B cell (primary cell): ENCODE results near the gene SH3D19. TPM values are rescaled to one million over a fixed set of nuclear protein-coding genes. Genes with fewer than 3 reads are reported as not detected.
"Not testable (repeated sequence)": the region's sequence is repeated elsewhere in the genome, so short reads cannot be mapped to it uniquely, and the experiment has no call there.

Experiments
- ATAC-seq: fragments of 200-7000 bp; cut with Tn5 transposase; one replicate; pipeline ENCODE4 v1.10.0; 2021; ENCODE audit warnings: low read depth, mild to moderate bottlenecking, moderate number of reproducible peaks, moderate library complexity
- CTCF ChIA-PET: fragments of 350-600 bp; sonication (Branson Sonifier 250); formaldehyde crosslinking; loops from one replicate; lab custom pipeline; 2021; ENCODE audit warnings: antibody characterized with exemption, inconsistent platforms; lab: Charles Lee
- POLR2A ChIA-PET: fragments of 350-600 bp; sonication (Branson Sonifier 250); formaldehyde crosslinking; loops from one replicate; lab custom pipeline; 2021; ENCODE audit warnings: antibody characterized with exemption; lab: Charles Lee
- DNase-seq: peaks from one replicate; pipeline ENCODE4 v3.0.0; 2013
- H2AFZ ChIP-seq: 2 replicates; pipeline ENCODE4 v1.6.1; 2012; ENCODE audit warnings: mild to moderate bottlenecking, low read depth, low read length; ENCODE audit not compliant: insufficient read depth, poor library complexity, severe bottlenecking
- H3K27ac ChIP-seq, 2 donors: 1 replicate in 1 of 2; 2 replicates in 1 of 2; pipeline ENCODE4 v1.5.1; 2012 to 2013; ENCODE audit warnings: low read length in 2 of 2, mild to moderate bottlenecking in 2 of 2, moderate library complexity in 1 of 2
- H3K27me3 ChIP-seq, 4 experiments: fragments of 200-600 bp in 1 of 4; sonication (generic) in 1 of 4; replicated peaks in 1 of 4; 1 replicate in 2 of 4; 2 replicates in 2 of 4; pipeline versions ENCODE4 v1.6.1 to v1.7.0; 2013 to 2016; ENCODE audit warnings: low read length in 3 of 4, mild to moderate bottlenecking in 2 of 4, mixed read lengths in 1 of 4, moderate library complexity in 1 of 4; ENCODE audit not compliant: insufficient read depth in 4 of 4, control insufficient read depth in 3 of 4; ENCODE audit errors: control extremely low read depth in 1 of 4
- H3K36me3 ChIP-seq, 2 experiments: replicated peaks in 1 of 2; 1 replicate in 1 of 2; 2 replicates in 1 of 2; pipeline versions ENCODE4 v1.6.1 to v1.7.1; 2013; ENCODE audit warnings: low read length in 1 of 2; ENCODE audit not compliant: insufficient read depth in 2 of 2, control insufficient read depth in 1 of 2; ENCODE audit errors: control extremely low read depth in 1 of 2, extremely low read depth in 1 of 2
- H3K4me1 ChIP-seq, 2 donors: fragments of 200-600 bp in 1 of 2; sonication (generic) in 1 of 2; 1 replicate in 1 of 2; 2 replicates in 1 of 2; pipeline versions ENCODE4 v1.5.1 to v1.6.1; 2013 to 2017; ENCODE audit warnings: low read length in 2 of 2; ENCODE audit not compliant: control insufficient read depth in 2 of 2, insufficient read depth in 2 of 2
- H3K4me2 ChIP-seq: replicated peaks from 2 replicates; pipeline ENCODE3; 2012; ENCODE audit warnings: mild to moderate bottlenecking, low read depth, low read length; ENCODE audit not compliant: poor library complexity, severe bottlenecking
- H3K4me3 ChIP-seq, 5 experiments: fragments of 200-600 bp in 1 of 5; sonication (generic) in 1 of 5; 1 replicate in 3 of 5; 2 replicates in 2 of 5; pipeline versions ENCODE4 v1.5.1 to v1.7.0; 2011 to 2016; ENCODE audit warnings: low read length in 4 of 5, mild to moderate bottlenecking in 4 of 5, low read depth in 2 of 5, control low read depth in 1 of 5, moderate library complexity in 1 of 5; ENCODE audit not compliant: insufficient read depth in 1 of 5; ENCODE audit errors: control extremely low read depth in 1 of 5, extremely low read depth in 1 of 5
- H3K79me2 ChIP-seq: fragments of 200-600 bp; sonication (generic); one replicate; pipeline ENCODE4 v1.6.0; 2016; ENCODE audit warnings: low read length; ENCODE audit not compliant: control insufficient read depth, insufficient read depth
- H3K9ac ChIP-seq: fragments of 200-600 bp; sonication (generic); 2 replicates; pipeline ENCODE4 v1.6.1; 2017; ENCODE audit warnings: mild to moderate bottlenecking, low read length, moderate library complexity
- H3K9me3 ChIP-seq, 3 donors: one replicate each; pipeline versions ENCODE4 v1.6.1 to v1.7.1; 2013; ENCODE audit warnings: low read length in 2 of 3; ENCODE audit not compliant: control insufficient read depth in 2 of 3, insufficient read depth in 1 of 3; ENCODE audit errors: control extremely low read depth in 1 of 3
- H4K20me1 ChIP-seq: 2 replicates; pipeline ENCODE4 v1.6.0; 2012; ENCODE audit warnings: mild to moderate bottlenecking, low read length; ENCODE audit not compliant: insufficient read depth, control insufficient read depth, poor library complexity, severe bottlenecking
- H3K27ac Mint-ChIP-seq: one replicate; pipeline ENCODE4 v1.8.0; 2021; ENCODE audit warnings: mixed read lengths
- H3K27me3 Mint-ChIP-seq: one replicate; pipeline ENCODE4 v1.8.0; 2021; ENCODE audit warnings: mixed read lengths
- H3K4me1 Mint-ChIP-seq: one replicate; pipeline ENCODE4 v1.8.0; 2021; ENCODE audit warnings: mixed read lengths
- H3K4me3 Mint-ChIP-seq: one replicate; pipeline ENCODE4 v1.8.0; 2021; ENCODE audit warnings: mixed read lengths
- H3K9me3 Mint-ChIP-seq: one replicate; pipeline ENCODE4 v1.8.0; 2022; ENCODE audit warnings: mixed read lengths; ENCODE audit not compliant: insufficient read depth
- EZH2 ChIP-seq: IDR thresholded peaks from 2 replicates; pipeline ENCODE4 v1.6.1; 2012; ENCODE audit warnings: borderline replicate concordance, low read depth, mild to moderate bottlenecking, moderate library complexity, low read length; ENCODE audit not compliant: insufficient read depth, poor library complexity, severe bottlenecking
- WGBS: methylation state at CpG from one replicate; pipeline ENCODE4 v1.1.5; 2013; ENCODE audit warnings: missing lambda C conversion rate; ENCODE audit not compliant: insufficient coverage; 5-methylcytosine and 5-hydroxymethylcytosine counted together
- intact Hi-C: fragments of 100-400 bp; cut with micrococcal nuclease; formaldehyde crosslinking; loops from one replicate; pipeline ENCODE4 v1.10.0; 2022
- polyA plus RNA-seq: library from polyadenylated mRNA; depleted of rRNA; stranded (reverse); fragments of >200 nt; gene quantifications from 2 replicates; pipeline ENCODE4 v1.2.3, GENCODE V29; 2012
- total RNA-seq, 2 donors: library from RNA; stranded (reverse); fragments of 120-200 nt in 1 of 2; gene quantifications; 1 replicate in 1 of 2; 2 replicates in 1 of 2; pipeline versions ENCODE4 v1.2.3 to v1.2.4, GENCODE V29; 2013 to 2022
- TF ChIP-seq, protein P1 (sequence below): fragments of 200-600 bp; IDR thresholded peaks from one replicate; pipeline ENCODE4 v1.8.0; 2022; ENCODE audit warnings: antibody characterized with exemption, mild to moderate bottlenecking

SH3D19 gene
- total and polyA plus RNA-seq, 2 donors (not counting 1 experiment from before 2014, with no cell fraction given): 0.01 TPM; not detected in 1

DNA sequence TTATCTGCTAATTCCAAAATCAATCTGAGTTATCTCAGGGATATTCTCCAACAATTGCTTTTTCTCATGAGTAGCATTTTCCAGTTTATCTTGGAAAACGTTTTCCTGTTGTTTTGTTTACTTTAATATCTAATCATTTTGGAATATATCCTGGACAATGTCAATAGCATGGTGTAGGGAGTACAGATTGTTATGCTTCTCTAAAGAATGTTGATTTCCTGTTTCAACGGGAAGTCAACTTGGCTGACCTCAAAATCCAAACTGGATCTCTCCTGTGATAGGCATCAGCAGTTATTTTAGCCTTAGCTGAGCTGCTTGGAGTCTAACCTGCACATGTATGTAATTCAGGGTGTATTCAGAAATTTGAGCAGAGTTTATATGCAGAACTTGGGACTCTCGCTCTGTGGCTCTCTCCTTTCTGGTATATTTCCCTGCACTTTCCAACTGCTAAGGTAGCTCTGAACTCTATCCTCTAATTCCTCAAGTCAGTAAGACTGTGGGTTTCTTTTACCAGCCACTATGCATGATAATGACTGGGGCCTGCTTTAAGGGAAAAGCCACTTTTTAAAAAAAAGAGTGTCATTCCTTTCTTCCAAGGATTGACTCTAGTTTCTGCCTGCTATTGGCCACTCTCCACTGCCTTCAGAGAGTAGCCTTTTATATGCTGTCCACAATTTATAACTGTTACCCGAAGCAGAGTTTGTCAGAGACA, 40.7 kb downstream of the SH3D19 start:
- DNase-seq (no peak), ATAC-seq (no peak)
- Histone ChIP-seq H3K27me3 (no peaks in the 10 kb centered on the region), H3K9me3 (peaks cover 0 to 1% (median 0%) of the 10 kb centered on the region in 3 donors), H3K4me2 (no peak overlapping the region), H2AFZ (no peak overlapping the region), H4K20me1 (no peaks in the 10 kb centered on the region), H3K4me3 (no peak overlapping the region), H3K4me1 (no peaks in the 10 kb centered on the region), H3K36me3 (no peaks in the 10 kb centered on the region), H3K27ac (no peak overlapping the region), H3K79me2 (no peaks in the 10 kb centered on the region), H3K9ac (no peak overlapping the region)
- no peak overlapping the region for H3K4me3 Mint-ChIP-seq
- no peak overlapping the region for H3K27ac Mint-ChIP-seq
- ChIA-PET CTCF (no interaction called here), POLR2A (no interaction called here)
- WGBS: 73% methylated on average over 2 of the region's 4 CpGs
- H3K4me1 Mint-ChIP-seq: no peaks in the 10 kb centered on the region
- intact Hi-C loops: no loop called here
- peaks cover 4% of the 10 kb centered on the region for H3K9me3 Mint-ChIP-seq
- no peak for TF ChIP-seq EZH2
- TF ChIP-seq, protein P1, sequence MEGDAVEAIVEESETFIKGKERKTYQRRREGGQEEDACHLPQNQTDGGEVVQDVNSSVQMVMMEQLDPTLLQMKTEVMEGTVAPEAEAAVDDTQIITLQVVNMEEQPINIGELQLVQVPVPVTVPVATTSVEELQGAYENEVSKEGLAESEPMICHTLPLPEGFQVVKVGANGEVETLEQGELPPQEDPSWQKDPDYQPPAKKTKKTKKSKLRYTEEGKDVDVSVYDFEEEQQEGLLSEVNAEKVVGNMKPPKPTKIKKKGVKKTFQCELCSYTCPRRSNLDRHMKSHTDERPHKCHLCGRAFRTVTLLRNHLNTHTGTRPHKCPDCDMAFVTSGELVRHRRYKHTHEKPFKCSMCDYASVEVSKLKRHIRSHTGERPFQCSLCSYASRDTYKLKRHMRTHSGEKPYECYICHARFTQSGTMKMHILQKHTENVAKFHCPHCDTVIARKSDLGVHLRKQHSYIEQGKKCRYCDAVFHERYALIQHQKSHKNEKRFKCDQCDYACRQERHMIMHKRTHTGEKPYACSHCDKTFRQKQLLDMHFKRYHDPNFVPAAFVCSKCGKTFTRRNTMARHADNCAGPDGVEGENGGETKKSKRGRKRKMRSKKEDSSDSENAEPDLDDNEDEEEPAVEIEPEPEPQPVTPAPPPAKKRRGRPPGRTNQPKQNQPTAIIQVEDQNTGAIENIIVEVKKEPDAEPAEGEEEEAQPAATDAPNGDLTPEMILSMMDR: no peak
- no peaks in the 10 kb centered on the region for H3K27me3 Mint-ChIP-seq

DNA sequence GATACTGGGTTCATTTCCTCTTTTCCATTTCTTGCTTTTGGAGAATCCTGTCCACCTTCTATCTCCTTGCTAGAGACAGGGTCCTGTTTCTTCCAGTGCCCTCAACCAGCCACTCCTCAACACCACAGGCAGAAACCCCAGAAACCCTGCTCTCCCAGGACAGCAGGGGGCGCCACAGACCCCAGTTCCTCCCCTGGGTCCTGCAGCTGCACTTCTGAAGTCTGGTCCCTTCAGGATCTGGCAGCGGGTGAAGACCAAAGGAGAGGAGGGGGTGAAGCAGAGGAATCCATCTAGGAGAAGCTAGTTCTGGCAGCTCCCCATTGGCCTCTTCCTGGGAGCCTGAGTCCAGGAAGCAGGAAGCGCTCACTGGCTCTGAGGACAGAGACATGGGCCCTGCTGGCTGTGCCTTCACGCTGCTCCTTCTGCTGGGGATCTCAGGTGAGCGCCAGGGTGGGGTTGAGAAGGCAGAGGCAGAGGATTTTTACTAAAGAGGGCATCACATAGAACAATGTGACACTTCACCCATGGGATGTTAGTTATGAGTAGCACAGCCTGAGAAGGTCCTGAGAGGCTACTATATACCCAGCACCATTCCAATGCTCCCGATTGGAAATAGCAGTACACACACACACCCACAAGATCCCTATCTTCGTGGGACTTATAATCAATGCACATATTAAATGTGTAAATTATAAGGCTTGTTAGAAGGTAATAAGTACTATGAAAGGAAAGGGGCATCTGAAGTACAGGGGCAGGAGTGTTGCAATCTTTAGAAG, 48.4 kb downstream of the SH3D19 start, which contains the start of gene PRSS48:
PRSS48 (plus strand) TSS at position 375 of the 776 bp plus-strand sequence; CDS start at position 387, 12 bp downstream.
- Histone ChIP-seq H3K4me3 (no peak within 1 kb of the TSS), H3K79me2 (no peaks in the 10 kb centered on the region), H3K4me2 (no peak within 1 kb of the TSS), H3K27ac (no peak within 1 kb of the TSS), H3K9ac (no peak within 1 kb of the TSS), H3K27me3 (no peaks in the 10 kb centered on the region), H3K36me3 (no peaks in the 10 kb centered on the region), H3K4me1 (no peaks in the 10 kb centered on the region), H4K20me1 (no peaks in the 10 kb centered on the region), H2AFZ (no peak within 1 kb of the TSS), H3K9me3 (no peaks in the 10 kb centered on the region)
- Mint-ChIP-seq H3K4me3 (no peak within 1 kb of the TSS), H3K27me3 (peaks cover 7% of the 10 kb centered on the region), H3K27ac (no peak within 1 kb of the TSS), H3K4me1 (no peaks in the 10 kb centered on the region), H3K9me3 (no peaks in the 10 kb centered on the region)
- WGBS: 84% methylated on average over 3 of the region's 7 CpGs
- intact Hi-C loops: no loop called here
- TF ChIP-seq, protein P1: peak; percentile 12
- TF ChIP-seq EZH2: no peak
- ChIA-PET POLR2A (no interaction called here), CTCF (no interaction called here)
- DNase-seq (no peak), ATAC-seq (no peak)

DNA sequence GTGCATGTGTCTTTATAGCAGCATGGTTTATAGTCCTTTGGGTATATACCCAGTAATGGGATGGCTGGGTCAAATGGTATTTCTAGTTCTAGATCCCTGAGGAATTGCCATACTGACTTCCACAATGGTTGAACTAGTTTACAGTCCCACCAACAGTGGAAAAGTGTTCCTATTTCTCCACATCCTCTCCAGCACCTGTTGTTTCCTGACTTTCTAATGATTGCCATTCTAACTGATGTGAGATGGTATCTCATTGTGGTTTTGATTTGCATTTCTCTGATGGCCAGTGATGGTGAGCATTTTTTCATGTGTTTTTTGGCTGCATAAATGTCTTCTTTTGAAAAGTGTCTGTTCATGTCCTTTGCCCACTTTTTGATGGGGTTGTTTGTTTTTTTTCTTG, 56.5 kb downstream of the SH3D19 start:
- H3K4me3 ChIP-seq, DNase-seq, H3K27ac ChIP-seq, H3K27me3 Mint-ChIP-seq, H3K4me1 Mint-ChIP-seq, H3K79me2 ChIP-seq, H3K36me3 ChIP-seq, ATAC-seq, POLR2A ChIA-PET, H3K9ac ChIP-seq, H3K4me3 Mint-ChIP-seq, CTCF ChIA-PET, H3K9me3 Mint-ChIP-seq, H2AFZ ChIP-seq, H3K27me3 ChIP-seq, H3K4me2 ChIP-seq, intact Hi-C loops, H3K4me1 ChIP-seq, H3K27ac Mint-ChIP-seq, H4K20me1 ChIP-seq, H3K9me3 ChIP-seq: not testable (repeated sequence)
